Astrocyte of the spinal cord (primary cell): ENCODE data around the gene ZRANB3.

Experiments used
- DNase-seq: peaks from one replicate; pipeline ENCODE4 v3.0.0; 2011; ENCODE audit warnings: low read depth, low spot score
- H3K4me3 ChIP-seq: 2 replicates; pipeline ENCODE4 v1.5.1; 2011; ENCODE audit warnings: low read depth, mild to moderate bottlenecking, low read length, moderate library complexity
- in situ Hi-C: cut with HindIII; loops from 2 replicates; pipeline ENCODE4 v1.10.0; 2017; ENCODE audit warnings: low sequenced_read_pairs
- TF ChIP-seq, protein P1 (sequence below): IDR thresholded peaks from 2 replicates; pipeline ENCODE4 v1.5.1; 2012; ENCODE audit warnings: low read depth, mild to moderate bottlenecking, low read length, inconsistent platforms

ZRANB3 gene

DNA sequence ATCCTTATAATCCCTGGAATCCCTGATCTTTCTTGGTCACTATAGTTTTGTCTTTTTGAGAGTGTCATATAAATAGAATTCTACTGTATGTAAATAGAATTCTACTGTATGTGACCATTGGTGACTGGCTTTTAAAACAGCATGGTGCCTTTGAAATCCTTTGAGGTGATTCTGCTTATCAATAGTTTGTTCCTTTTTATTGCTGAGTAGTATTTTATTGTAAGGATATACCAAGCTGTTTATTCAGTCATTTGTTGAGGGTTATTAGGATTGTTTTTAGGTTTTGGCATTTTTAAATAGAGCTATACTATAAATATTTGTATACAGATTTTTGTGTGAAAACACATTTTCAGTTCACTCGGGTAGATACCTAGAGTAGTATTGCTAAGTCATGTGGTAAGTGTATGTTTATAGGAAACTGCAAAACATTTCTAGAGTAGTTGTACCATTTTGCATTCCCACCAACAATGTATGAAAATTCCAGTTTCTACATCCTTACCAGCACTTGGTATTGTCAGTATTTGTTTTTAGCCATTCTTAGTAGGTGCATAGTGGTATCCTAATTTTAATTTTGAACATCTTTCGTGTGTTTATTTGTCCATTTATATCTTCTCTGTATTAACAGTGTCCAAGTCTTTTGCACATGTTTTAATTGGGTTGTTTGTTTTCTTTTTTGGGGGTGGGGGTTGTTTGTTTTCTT is 433.3 kb downstream of the ZRANB3 start:
- in situ Hi-C loops: no loop called here
- TF ChIP-seq, protein P1, sequence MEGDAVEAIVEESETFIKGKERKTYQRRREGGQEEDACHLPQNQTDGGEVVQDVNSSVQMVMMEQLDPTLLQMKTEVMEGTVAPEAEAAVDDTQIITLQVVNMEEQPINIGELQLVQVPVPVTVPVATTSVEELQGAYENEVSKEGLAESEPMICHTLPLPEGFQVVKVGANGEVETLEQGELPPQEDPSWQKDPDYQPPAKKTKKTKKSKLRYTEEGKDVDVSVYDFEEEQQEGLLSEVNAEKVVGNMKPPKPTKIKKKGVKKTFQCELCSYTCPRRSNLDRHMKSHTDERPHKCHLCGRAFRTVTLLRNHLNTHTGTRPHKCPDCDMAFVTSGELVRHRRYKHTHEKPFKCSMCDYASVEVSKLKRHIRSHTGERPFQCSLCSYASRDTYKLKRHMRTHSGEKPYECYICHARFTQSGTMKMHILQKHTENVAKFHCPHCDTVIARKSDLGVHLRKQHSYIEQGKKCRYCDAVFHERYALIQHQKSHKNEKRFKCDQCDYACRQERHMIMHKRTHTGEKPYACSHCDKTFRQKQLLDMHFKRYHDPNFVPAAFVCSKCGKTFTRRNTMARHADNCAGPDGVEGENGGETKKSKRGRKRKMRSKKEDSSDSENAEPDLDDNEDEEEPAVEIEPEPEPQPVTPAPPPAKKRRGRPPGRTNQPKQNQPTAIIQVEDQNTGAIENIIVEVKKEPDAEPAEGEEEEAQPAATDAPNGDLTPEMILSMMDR: no peak
- no peak for DNase-seq
- H3K4me3 ChIP-seq: no peak overlapping the region

DNA sequence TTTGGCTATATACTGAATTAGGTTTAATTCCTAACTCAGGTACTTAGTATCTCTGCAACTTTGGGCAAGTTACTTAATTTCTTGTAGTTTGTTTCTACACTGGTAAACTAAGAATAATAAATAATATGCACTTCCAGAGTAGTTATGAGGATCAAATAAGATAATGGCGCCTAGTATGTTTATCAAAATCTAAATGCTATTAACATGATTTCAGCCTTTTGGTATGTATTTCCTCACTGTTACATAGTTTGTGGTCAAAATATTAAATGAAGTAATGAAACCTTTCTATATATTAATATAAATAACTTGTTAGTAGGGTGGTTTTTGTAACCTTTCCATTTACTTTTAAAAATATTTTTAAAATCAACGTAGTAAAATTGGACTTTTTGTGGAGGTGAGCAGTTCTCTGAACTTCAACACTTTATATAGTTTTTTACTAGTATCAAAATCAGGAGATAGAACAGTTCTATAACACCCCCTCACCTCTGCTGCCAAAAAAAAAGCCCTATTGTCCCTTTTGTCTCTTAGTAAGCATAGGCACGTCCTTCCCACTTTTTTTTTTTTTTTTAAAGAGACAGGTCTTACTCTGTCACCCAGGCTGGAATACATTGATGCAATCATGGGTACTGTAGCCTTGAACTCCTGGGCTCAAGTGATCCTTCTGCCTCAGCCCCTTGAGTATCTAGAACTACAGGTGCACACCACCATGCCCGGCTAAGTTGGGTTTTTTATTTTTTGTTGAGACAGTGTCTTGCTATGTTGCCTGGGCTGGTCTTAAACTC is 434.2 kb downstream of the ZRANB3 start:
- peak; percentile 3 for DNase-seq
- TF ChIP-seq, protein P1: no peak
- no peak overlapping the region for H3K4me3 ChIP-seq
- in situ Hi-C loops: no loop called here

DNA sequence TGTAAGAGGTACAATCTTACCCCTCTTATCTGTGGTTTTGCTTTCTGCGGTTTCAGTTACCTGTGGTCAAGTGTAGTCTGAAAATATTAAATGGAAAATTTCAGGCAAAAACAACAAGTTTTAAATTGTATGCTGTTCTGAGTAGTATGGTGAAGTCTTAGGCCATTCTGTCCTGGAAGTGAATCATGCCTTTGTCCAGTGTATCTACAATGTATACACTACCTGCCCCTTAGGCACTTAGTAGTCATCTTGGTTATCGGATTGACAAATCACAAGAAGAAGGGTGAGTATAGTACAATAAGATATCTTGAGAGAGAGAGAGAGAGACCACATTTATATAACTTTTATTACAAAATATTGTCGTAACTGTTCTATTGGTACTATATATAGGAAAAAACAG is 435.4 kb downstream of the ZRANB3 start:
- in situ Hi-C loops: no loop called here
- DNase-seq: no peak

DNA sequence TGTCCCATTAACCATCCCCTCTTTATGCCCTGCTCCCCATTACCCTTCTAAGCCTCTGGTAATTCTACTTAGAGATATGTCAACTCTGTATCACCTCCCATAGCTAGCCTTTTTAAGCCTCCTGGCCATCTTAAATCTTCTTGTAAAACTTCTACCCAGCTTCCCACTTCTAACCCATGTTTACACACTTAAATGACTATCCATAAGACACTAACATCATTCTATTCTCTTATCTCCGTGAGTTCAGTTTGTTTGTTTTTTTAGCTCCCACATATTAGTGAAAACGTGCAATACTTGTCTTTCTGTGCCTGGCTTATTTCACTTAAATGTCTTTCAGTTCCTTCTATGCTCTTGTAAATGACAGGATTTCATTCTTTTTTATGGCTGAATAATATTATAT is 436.5 kb downstream of the ZRANB3 start:
- TF ChIP-seq, protein P1: no peak
- no peak overlapping the region for H3K4me3 ChIP-seq
- no peak for DNase-seq
- in situ Hi-C loops: no loop called here

More for the DNA sequence above, 435.4 kb downstream of the ZRANB3 start:
- no peak overlapping the region for H3K4me3 ChIP-seq
- TF ChIP-seq, protein P1: no peak

DNA sequence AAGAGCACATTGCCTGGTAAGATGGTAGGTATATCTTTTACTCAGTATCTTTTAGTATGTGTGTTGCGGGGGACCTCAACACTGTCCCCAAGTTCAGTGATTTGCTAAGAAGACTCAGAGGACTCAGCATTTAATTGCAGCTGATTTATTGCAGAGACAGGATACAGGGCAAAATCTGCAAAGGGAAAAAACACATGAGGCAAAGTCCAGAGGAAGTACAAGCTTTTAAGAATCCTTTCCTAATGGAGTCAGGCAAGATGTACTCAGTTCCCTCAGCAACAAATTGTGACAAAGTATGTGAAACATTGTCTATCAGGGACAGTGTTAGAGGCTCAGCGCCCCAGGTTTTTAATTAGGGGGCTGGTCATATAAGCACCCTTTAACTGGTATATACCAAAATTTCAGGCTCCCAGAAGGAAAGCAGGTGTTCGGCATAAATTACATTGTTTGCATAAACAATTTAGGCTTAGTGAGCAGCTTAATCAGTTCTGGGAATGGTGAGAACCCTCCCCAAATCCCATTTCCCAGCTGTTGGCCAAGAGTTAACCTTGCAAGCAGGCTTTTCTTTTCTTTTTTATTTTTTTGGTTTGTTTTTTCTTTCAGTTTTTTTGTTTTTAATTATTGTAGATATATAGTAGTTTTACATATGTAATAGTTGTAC is 437.2 kb downstream of the ZRANB3 start:
- TF ChIP-seq, protein P1: no peak
- no peak overlapping the region for H3K4me3 ChIP-seq
- in situ Hi-C loops: no loop called here
- DNase-seq: no peak

DNA sequence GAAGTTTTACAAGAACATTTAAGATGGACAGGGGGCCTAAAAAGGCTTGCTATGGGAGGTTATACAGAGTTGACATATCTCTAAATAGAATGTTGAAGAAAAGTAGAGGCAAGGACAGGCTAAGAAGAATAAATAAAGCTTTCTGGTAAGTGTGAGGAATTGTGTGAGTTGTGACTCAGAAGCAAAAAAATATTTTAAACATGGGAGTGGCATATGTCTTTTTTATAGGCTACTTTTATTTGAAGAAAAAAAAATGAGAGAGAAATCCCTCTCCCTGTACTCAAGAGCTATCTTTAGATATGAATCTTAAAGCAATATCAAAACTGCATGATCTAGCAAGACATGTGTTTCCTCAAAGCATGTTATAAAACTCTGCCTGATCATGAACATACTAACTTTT is 437.8 kb downstream of the ZRANB3 start:
- no peak overlapping the region for H3K4me3 ChIP-seq
- in situ Hi-C loops: no loop called here
- no peak for DNase-seq
- TF ChIP-seq, protein P1: no peak
